ENCODE measurements around the gene SMIM3. TPM values are rescaled to one million over a fixed set of nuclear protein-coding genes. Genes with fewer than 3 reads are reported as not detected.

The SMIM3 gene
- total RNA-seq, 3 donors from 2014 or later (not counting 1 experiment from before 2014, with no cell fraction given), result 7.0 to 9.4 (median 8.9) TPM

GRCh38 chr5:150750469-150750868, 28.1 kb upstream of the SMIM3 start:
- no peak for DNase-seq
- Mint-ChIP-seq H3K27ac (peak overlapping the region; percentile 2), H3K36me3 (peaks cover 7% of the 10 kb centered on the region), H3K9me3 (no peaks in the 10 kb centered on the region), H3K4me3 (no peak overlapping the region), H3K27me3 (ENCODE audit: low read depth in 2 of 2) (no peaks in the 10 kb centered on the region), H3K4me1 (peaks cover 18 to 48% of the 10 kb centered on the region in 2 donors)
- no peak for TF ChIP-seq CTCF (IDR thresholded peaks at IDR 0.05)
- peaks cover 60% of the 10 kb centered on the region for H3K36me3 ChIP-seq (ENCODE audit: control insufficient read depth, insufficient read depth, low read length)
- H3K4me3 ChIP-seq (ENCODE audit: low read length), result no peak overlapping the region
- H3K27ac ChIP-seq (ENCODE audit: low read length), result no peak overlapping the region
- intact Hi-C loops (cut with micrococcal nuclease), result no loop called here
- no peaks in the 10 kb centered on the region for H3K27me3 ChIP-seq (ENCODE audit: control insufficient read depth, insufficient read depth, low read length)
- no peaks in the 10 kb centered on the region for H3K9me3 ChIP-seq (ENCODE audit: control insufficient read depth, insufficient read depth, low read length)
- H3K4me1 ChIP-seq (ENCODE audit: control insufficient read depth, insufficient read depth, low read length), result no peaks in the 10 kb centered on the region
- 85% methylated on average over 1 of the region's 2 CpGs for WGBS (ENCODE audit: insufficient coverage)
- ATAC-seq, result no peak

DNA sequence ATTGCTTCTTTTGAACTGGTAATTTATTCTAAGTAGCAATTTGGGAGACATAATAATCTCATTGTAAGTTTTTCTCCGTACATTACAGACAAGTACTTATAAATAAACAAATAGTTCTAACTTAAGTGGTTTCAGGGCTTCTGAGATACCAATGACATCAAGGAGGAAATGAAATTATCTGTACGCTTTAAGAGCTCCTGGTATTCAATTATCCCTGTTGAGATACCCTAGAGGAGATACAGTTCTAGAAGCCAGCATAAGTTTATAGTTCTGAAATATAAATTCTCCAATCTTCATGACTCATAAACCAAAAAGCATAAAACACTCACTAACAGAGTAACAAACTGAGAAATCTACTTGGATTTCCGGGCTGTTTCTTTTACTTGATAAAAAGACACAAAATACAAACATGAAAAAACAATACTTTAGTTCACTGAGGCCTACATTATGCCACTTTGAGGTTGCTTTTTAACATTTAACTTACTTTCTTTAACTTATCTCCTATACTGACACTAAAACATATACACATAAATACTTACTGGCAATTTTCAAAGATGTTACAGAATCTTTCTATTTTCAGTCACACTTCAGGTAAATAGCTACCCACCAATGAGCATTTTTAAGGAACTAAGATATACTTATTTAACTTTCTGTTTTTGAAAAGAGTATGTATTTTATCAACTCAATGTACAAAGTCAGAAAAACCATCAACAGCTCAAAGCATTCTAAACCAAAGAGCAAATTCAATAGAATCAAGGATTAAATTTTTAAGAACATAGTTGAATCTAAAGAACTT, 27.3 kb upstream of the SMIM3 start:
- no peak for DNase-seq
- peaks cover 9% of the 10 kb centered on the region for H3K36me3 Mint-ChIP-seq
- intact Hi-C loops (cut with micrococcal nuclease), result no loop called here
- H3K4me3 Mint-ChIP-seq, result no peak overlapping the region
- ATAC-seq, result no peak
- H3K4me1 ChIP-seq (ENCODE audit: control insufficient read depth, insufficient read depth, low read length), result no peaks in the 10 kb centered on the region
- no peak overlapping the region for H3K4me3 ChIP-seq (ENCODE audit: low read length)
- 91% methylated on average over 1 of the region's 3 CpGs for WGBS (ENCODE audit: insufficient coverage)
- H3K9me3 Mint-ChIP-seq, result no peaks in the 10 kb centered on the region
- no peaks in the 10 kb centered on the region for H3K27me3 Mint-ChIP-seq (ENCODE audit: low read depth in 2 of 2)
- peak overlapping the region; percentile 2 to 45 for H3K27ac Mint-ChIP-seq
- H3K9me3 ChIP-seq (ENCODE audit: control insufficient read depth, insufficient read depth, low read length), result no peaks in the 10 kb centered on the region
- peaks cover 65% of the 10 kb centered on the region for H3K36me3 ChIP-seq (ENCODE audit: control insufficient read depth, insufficient read depth, low read length)
- H3K4me1 Mint-ChIP-seq, result peaks cover 16 to 44% of the 10 kb centered on the region in 2 donors
- no peaks in the 10 kb centered on the region for H3K27me3 ChIP-seq (ENCODE audit: control insufficient read depth, insufficient read depth, low read length)
- TF ChIP-seq CTCF (IDR thresholded peaks at IDR 0.05), result no peak
- no peak overlapping the region for H3K27ac ChIP-seq (ENCODE audit: low read length)

DNA sequence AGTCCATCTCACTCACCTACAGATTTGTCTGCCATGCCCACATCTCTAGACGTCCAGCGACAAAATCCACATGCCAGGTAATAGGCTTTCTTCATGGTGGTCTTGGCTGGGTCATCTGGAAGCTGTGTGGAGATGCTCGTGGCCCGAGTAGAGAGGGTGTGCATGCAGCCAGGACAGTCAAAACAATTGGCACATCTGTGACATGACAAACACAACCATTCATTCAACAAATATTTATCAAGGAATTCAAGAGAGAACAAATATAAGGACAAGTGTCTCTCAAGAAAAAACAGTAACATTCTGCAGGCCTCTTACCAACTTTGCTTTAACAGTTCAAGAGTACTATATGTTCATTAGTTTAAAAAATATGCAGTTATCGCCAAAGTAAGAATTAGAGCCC, 25.1 kb upstream of the SMIM3 start:
- Histone ChIP-seq H3K9me3 (ENCODE audit: control insufficient read depth, insufficient read depth, low read length) (no peaks in the 10 kb centered on the region), H3K27ac (ENCODE audit: low read length) (no peak overlapping the region), H3K27me3 (ENCODE audit: control insufficient read depth, insufficient read depth, low read length) (no peaks in the 10 kb centered on the region), H3K36me3 (ENCODE audit: control insufficient read depth, insufficient read depth, low read length) (peaks cover 66% of the 10 kb centered on the region), H3K4me3 (ENCODE audit: low read length) (no peak overlapping the region), H3K4me1 (ENCODE audit: control insufficient read depth, insufficient read depth, low read length) (peaks cover 6% of the 10 kb centered on the region)
- peaks cover 22 to 45% of the 10 kb centered on the region in 2 donors for H3K4me1 Mint-ChIP-seq
- H3K27ac Mint-ChIP-seq, result no peak overlapping the region
- H3K27me3 Mint-ChIP-seq (ENCODE audit: low read depth in 2 of 2), result no peaks in the 10 kb centered on the region
- ATAC-seq, result no peak
- H3K36me3 Mint-ChIP-seq, result peaks cover 9% of the 10 kb centered on the region
- intact Hi-C loops (cut with micrococcal nuclease), result no loop called here
- DNase-seq, result no peak
- no peak overlapping the region for H3K4me3 Mint-ChIP-seq
- no peaks in the 10 kb centered on the region for H3K9me3 Mint-ChIP-seq
- TF ChIP-seq CTCF (IDR thresholded peaks at IDR 0.05), result no peak
- 100% methylated on average over 4 of the region's 5 CpGs for WGBS (ENCODE audit: insufficient coverage)

DNA sequence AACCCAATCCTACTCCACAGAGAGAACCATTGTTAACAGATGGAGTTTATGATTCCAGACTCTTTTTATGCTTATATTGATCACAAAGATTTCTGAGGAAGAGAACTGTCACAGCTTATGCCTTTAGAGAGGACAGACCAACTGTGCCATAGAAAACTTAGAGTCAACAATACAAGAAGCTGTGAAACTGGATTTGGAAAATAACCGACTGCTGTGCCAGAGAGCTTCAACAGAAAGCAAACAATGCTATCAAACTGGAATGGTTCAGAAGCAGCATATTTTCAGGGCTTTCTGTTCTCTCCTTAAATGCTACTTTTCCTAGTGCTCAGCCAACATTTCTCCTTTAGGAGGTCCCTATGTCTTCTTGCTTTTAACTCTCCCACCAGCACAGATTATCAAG, 24.7 kb upstream of the SMIM3 start:
- Histone ChIP-seq H3K4me3 (ENCODE audit: low read length) (no peak overlapping the region), H3K27ac (ENCODE audit: low read length) (no peak overlapping the region), H3K27me3 (ENCODE audit: control insufficient read depth, insufficient read depth, low read length) (no peaks in the 10 kb centered on the region), H3K4me1 (ENCODE audit: control insufficient read depth, insufficient read depth, low read length) (peaks cover 6% of the 10 kb centered on the region), H3K9me3 (ENCODE audit: control insufficient read depth, insufficient read depth, low read length) (no peaks in the 10 kb centered on the region), H3K36me3 (ENCODE audit: control insufficient read depth, insufficient read depth, low read length) (peaks cover 66% of the 10 kb centered on the region)
- Mint-ChIP-seq H3K4me1 (peaks cover 21 to 44% of the 10 kb centered on the region in 2 donors), H3K36me3 (peaks cover 9% of the 10 kb centered on the region), H3K9me3 (no peaks in the 10 kb centered on the region), H3K27me3 (ENCODE audit: low read depth in 2 of 2) (no peaks in the 10 kb centered on the region), H3K4me3 (no peak overlapping the region), H3K27ac (no peak overlapping the region)
- ATAC-seq (no peak), DNase-seq (no peak)
- TF ChIP-seq CTCF (IDR thresholded peaks at IDR 0.05), result no peak
- intact Hi-C loops (cut with micrococcal nuclease), result no loop called here
- 92% methylated on average over 1 of the region's 1 CpG for WGBS (ENCODE audit: insufficient coverage)

All from natural killer cell (primary cell).